Globus pallidus (tissue), 1 donor: Measurements from ENCODE around the gene C5orf24.
A peak's percentile ranks its signal among the peaks of the same experiment; 100 is the strongest.
"Not testable (repeated sequence)": the region's sequence is repeated elsewhere in the genome, so short reads cannot be mapped to it uniquely, and the experiment has no call there.

Experiments
- DNase-seq: peaks from one replicate; pipeline ENCODE4 v3.0.0-alpha.2; 2015; ENCODE audit warnings: low spot score

The C5orf24 gene

GRCh38 chr5:134845852-134846640, at the start of gene C5orf24:
TSS of gene C5orf24 (plus strand) at chr5:134845968. CDS start at chr5:134854901, 8,933 bp downstream.
- peak; percentile 93 for DNase-seq

GRCh38 chr5:134798468-134798867, 47.3 kb upstream of the C5orf24 start:
- DNase-seq: no peak

GRCh38 chr5:134803821-134804220, 41.9 kb upstream of the C5orf24 start:
- DNase-seq: no peak

- DNase-seq: no peak
These were observed 32.4 kb upstream of the C5orf24 start for GRCh38 chr5:134813407-134813806.

DNA sequence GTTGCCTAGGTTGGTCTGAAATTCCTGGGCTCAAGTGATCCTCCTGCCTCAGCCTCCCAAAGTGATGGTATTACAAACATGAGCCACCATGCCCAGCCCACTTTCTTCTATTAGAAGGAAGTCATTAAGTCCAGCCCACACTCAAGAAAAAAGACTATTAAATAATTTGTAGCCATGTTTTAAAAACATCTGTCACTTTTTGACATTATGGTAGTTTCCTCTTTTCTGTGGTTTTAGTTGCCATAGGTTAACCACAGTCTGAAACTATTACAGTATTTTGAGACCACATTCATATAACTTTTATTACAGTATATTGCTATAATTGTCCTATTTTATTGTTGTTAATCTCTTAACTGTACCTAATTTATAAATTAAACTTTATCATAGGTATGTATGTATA, 31.9 kb upstream of the C5orf24 start:
- no peak for DNase-seq

DNA sequence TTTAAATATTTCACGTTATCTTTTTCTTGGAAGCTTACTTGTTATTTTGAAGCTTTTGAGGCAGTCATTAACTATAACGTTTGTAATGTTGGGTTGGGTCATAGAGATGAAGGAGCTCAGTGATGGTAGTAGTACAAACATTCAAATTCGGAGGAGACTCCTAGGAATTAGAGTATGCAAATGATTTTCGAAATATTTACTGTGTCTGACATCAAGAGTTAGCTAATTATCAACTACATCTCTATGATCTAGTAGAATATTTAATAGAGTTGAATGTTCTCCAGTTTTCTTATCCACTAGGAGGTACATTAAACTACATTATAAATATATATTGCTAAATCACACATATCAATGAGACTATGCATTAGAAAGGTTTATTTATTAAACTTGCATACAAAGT, 28.8 kb upstream of the C5orf24 start:
- no peak for DNase-seq

DNA sequence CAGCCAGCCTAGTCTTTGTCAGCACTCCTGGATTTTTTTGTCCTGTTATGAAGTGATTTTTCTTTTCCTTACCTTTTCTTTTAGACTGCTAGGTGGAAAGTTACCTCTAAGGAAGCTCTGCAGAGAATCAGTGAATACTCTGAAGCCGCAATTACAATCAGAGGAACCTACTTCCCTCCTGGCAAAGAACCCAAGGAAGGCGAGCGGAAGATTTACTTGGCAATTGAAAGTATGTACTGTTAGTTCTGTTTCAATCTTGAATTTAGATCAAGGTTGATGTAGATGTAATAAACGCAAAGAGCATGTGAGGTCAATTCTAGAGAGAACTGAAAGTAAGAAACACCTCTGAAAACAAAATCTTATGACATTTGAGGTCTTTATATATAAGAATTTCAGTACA, 27.0 kb upstream of the C5orf24 start:
- DNase-seq: no peak

DNA sequence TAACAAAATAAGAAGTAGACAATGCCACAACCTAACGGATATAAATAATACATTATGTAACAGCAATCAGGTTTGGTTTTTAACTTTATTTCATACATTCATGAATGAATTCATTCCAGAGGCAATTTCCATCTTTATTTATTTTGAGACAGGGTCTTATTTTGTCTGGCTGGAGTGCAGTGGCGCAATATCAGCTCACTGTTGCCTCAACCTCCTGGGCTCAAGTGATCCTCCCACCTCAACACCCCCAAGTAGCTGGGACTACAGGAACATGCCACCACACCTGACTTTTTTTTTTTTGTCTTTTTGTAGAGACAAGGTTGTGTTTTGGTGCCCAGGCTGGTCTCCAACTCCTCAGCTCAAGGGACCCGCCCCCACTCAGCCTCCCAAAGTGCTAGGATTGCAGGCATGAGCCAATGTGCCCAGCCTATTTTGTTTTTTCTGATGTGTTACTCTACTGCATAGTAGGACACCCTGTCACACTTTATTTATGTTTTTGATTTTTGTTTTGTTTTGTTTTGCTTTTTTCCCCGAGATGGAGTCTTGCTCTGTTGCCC, 26.3 kb upstream of the C5orf24 start:
- DNase-seq: no peak

GRCh38 chr5:134821841-134822240, 23.9 kb upstream of the C5orf24 start:
- DNase-seq: no peak

DNA sequence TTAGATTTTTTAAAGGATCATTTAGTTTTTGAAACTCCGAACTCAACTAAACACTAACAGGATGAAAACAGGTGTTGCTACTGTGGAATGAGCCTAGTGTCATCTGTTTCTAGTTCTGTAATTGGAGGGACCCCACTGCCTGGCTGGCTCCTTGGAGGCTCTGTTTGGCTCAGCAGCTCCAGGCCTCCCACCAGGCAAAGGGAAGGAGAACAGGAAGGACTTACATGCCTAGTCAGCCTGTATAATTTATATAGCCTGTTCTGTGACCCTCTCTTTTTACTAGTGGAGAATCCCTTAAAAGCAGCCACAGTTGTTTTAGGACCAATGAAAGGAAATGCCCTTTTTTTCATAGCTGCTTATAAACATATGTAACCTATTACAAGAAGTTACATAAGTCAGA, 21.1 kb upstream of the C5orf24 start:
- DNase-seq: no peak

GRCh38 chr5:134825212-134825611, 20.6 kb upstream of the C5orf24 start:
- no peak for DNase-seq

DNA sequence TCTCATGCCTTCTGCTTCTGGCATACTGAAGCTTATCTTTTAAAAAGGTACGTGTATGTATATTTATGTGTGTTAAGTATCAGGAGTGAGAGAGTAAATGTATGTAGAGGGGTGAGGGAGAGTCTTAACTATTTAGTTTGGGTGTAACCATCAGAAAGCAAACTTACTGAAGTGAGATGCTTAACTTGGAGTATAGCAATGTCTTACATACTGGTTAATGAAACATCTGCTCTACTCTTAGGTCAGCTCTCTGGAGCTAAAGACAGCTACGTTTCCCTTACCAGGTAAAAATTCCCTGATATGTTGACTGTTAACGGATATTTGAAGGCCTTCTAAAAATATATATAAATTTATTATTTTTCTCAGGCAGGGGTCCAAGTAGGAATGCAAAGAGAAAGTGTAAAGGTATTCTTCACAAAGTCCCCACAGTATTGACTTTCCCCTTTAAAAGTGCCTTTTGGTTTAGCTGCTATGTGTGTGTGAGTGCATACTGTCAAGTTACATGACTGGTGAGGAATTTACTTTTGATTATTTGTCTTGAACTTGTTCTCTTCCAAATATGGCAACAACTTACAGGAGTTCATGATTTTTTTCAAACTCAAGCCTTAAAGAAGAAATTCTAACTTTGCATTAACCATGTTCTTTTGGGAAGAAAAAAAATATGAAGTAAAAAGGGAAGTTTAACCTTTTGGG, 12.3 kb upstream of the C5orf24 start:
- no peak for DNase-seq

GRCh38 chr5:134835623-134836022, 10.1 kb upstream of the C5orf24 start:
- no peak for DNase-seq

DNA sequence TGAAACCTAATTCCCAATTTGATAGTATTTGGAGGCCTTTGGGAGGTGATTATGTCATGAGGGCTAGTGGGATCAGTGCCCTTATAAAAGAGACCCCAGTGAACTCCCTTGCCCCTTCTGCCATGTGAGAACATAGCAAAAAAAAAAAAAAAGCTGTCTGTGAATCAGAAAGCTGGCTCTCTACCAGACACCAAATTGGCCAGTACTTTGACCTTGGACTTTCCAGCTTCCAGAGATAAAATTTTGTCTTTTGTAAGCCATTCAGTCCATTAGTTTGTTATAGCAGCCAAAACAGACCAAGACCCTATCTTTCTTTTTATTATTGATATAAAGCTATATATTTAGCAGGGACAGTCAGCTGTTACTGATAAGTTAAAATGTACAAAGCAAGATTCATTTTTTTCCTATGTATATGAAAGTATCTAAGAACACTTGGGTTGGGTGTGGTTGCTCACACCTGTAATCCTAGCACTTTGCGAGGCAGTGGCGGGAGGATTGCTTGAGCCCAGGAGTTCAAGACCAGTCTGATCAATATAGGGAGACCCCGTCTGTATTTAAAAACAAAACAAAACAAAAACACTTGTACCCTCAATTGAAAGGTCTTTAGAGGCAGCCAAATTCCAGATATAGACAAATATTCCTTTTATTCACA, 8.1 kb upstream of the C5orf24 start:
- no peak for DNase-seq

DNA sequence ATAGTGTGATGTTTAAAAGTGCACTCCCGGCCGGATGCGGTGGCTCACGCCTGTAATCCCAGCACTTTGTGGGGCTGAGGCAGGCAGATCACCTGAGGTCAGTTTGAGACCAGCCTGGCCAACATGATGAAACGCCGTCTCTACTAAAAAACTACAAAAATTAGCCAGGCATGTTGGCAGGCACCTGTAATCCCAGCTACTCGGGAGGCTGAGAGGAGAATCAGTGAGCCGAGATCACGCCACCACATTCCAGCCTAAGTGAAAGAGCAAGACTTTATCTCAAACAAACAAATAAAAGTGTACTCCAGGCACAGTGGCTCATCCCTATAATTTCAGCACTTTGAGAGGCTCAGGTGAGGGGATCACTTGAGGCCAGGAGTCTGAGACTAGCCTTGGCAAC, 7.4 kb upstream of the C5orf24 start:
- not testable (repeated sequence) for DNase-seq

DNA sequence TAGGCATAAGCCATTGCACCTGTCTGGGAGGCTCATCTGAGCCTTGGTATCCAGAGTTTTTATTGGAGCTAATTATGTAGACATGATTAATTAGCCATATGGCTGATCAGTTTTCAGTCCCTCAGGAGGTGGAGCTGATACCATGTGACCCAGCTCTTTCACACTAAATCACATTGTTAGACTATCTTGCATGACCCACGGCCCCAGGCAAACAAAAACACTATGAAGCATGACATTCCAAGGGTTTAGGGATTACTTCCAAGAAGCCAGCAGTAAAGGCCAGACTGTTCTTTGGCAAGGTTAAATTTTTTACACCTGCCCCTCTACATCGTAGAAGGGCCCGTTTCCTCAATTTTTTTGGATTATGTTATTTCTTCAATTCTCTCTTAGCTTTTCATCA, 5.0 kb upstream of the C5orf24 start:
- DNase-seq: no peak

DNA sequence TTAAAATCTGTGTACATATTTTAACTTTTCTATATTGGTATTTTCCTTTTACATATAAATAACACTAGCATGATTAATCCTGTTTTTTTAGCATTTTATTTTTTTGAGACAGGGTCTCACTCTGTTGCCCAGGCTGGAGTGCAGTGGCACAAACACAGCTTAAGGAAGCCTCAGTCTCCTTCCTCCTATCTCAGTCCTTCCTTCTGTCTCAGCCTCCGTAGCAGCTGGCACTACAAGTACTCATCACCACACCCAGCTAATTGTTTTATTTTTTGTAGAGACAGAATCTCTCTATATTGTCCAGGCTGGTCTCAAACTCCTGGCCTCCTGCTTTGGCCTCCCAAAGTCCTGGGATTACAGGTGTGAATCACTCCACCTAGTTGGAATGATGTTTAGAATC, 1.5 kb upstream of the C5orf24 start:
- no peak for DNase-seq

DNA sequence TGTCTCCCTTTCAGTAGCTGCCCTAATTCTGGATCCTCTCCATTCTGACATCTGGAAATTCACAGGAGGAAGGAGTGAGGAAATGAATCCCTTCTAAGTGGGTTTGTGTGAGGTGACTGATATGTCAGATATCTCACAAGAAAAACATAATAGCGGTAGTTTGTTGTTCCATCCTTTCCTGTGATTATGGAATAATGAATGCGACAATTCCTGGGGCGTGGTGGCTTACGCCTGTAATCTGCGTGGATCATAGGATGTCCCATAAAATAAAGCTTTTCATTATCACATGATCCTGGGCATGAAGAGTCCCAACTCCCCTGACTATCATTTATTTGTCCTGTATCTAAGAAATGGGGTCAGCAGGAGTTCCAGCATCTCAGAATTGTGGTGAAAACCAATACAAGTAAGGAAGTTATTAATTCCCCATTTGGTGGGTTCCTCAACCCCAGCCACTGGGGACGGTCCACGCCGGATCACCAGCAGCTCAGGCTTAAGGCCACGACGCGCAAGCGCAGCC, 375 bp upstream of the C5orf24 start:
- no peak for DNase-seq

- DNase-seq: no peak
These were observed 833 bp downstream of the C5orf24 start for GRCh38 chr5:134846641-134846960.

DNA sequence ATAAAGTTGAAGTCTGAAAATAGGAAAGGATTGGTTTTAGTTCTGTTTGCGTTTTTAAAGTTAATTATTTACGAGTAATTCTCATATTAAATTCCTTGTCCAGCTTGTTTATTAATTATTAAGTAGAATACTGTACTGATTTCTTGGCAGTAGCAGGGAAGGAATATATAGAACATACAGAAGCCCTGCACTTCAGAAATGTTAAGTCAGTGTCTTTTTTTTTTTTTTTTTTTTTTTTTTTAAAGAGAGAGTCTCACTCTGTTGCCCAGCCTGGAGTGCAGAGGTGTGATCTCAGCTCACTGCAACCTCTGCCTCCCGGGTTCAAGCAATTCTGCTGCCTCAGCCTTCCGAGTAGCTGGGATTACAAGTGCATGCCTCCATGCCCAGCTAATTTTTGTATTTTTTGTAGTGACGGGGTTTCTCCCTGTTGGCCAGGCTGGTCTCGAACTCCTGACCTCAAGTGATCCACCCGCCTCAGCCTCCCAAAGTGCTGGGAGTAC, 3.7 kb downstream of the C5orf24 start:
- DNase-seq: not testable (repeated sequence)

- DNase-seq: no peak
These were observed 5.6 kb downstream of the C5orf24 start for GRCh38 chr5:134851307-134851923.

DNA sequence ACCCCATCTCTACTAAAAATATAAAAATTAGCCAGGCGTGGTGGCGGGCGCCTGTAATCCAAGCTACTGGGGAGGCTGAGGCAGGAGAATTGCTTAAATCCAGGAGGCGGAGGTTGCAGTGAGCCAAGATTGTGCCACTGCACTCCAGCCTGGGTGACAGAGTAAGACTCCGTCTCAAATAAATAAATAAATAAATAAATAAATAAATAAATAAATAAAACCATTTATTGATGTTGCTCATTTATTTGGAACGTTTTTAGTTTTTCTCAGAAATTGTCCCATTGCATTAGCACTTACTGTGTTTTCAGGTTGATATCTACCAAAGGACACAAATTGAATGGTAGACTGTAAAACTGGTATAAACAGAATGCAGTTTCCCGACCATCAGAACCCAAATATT, 10.7 kb downstream of the C5orf24 start:
- DNase-seq: not testable (repeated sequence)
